A549 treated with AZD9567 at 1 μM for 4 hours (cell line): ENCODE data around the gene TAS2R60. TPM values are rescaled to one million over a fixed set of nuclear protein-coding genes. Genes with fewer than 3 reads are reported as not detected.

Source experiments
- total RNA-seq: library from RNA; stranded (reverse); fragments of 200-300 nt; extraction: Qiagen RNA extraction; gene quantifications from 5 replicates; pipeline ENCODE4 v1.2.3, GENCODE V29; 2022; ENCODE audit not compliant: insufficient read depth

Gene TAS2R60
- total RNA-seq, result not detected in 5 replicates

DNA sequence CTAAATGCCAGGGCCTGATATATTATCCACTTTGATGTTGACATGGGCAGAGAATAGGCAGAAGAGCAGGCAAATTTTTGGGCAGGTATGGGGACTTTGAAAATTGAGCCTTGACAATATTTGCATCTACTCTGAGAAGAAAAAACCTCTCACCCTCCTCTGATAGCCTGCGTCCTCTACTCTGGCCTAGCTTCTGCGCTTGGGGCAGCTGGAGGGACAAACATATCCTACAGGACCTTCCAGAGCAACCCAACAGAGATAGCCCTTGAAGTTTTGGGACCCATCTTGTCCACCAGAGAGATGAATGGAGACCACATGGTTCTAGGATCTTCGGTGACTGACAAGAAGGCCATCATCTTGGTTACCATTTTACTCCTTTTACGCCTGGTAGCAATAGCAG lies at the start of gene TAS2R60:
Gene TAS2R60 (plus strand): TSS at position 301 of the 400 bp plus-strand sequence. CDS start 0 bp downstream, at position 301.

GRCh38 chr7:143408686-143409561 lies 34.3 kb upstream of the TAS2R60 start, which contains the start of gene EPHA1:
TSS of gene EPHA1 (minus strand) at chr7:143408856. CDS start at chr7:143408805, 51 bp downstream.

GRCh38 chr7:143477501-143478150 lies 34.4 kb downstream of the TAS2R60 start, which contains the start of gene TAS2R41:
TSS of gene TAS2R41 (plus strand) at chr7:143477873. CDS start at chr7:143477873, 0 bp downstream.

Other genes starting within 250 kb of the TAS2R60 start
- not detected in 5 replicates for gene TAS2R40, start 221.4 kb upstream of the TAS2R60 start, total RNA-seq
- 118 to 128 TPM (median 122 TPM) in 5 replicates for gene GSTK1, start 180.0 kb upstream of the TAS2R60 start, total RNA-seq
- gene TMEM139, start 158.5 kb upstream of the TAS2R60 start, total RNA-seq, result 0.79 to 1.1 TPM (median 0.89 TPM) in 4 of 5 replicates, not detected in the other
- gene CASP2, start 155.1 kb upstream of the TAS2R60 start, total RNA-seq, result 17.8 to 19.7 TPM (median 19.1 TPM) in 5 replicates
- 0.03 to 0.05 TPM (median 0.03 TPM) in 3 of 5 replicates, not detected in the others for gene CLCN1, start 127.3 kb upstream of the TAS2R60 start, total RNA-seq
- gene FAM131B, start 80.7 kb upstream of the TAS2R60 start, total RNA-seq, result 0.26 to 0.41 TPM (median 0.37 TPM) in 4 of 5 replicates, not detected in the other
- 156 to 180 TPM (median 176 TPM) in 5 replicates for gene ZYX, start 62.1 kb upstream of the TAS2R60 start, total RNA-seq
- gene EPHA1, start 34.6 kb upstream of the TAS2R60 start, total RNA-seq, result 0.03 to 0.05 TPM in 2 of 5 replicates, not detected in the others
- gene TAS2R41, start 34.4 kb downstream of the TAS2R60 start, total RNA-seq, result not detected in 5 replicates
- gene CTAGE15, start 128.3 kb downstream of the TAS2R60 start, total RNA-seq, result not detected in 5 replicates
- 0.62 to 0.99 TPM (median 0.89 TPM) in 5 replicates for gene TCAF2, start 177.5 kb downstream of the TAS2R60 start, total RNA-seq